HT1080 (cell line): Measurements from ENCODE around the gene KRTAP4-9. TPM values are rescaled to one million over a fixed set of nuclear protein-coding genes. Genes with fewer than 3 reads are reported as not detected.
"Not testable (repeated sequence)": the region's sequence is repeated elsewhere in the genome, so short reads cannot be mapped to it uniquely, and the experiment has no call there.

Experiments
- DNase-seq: peaks from one replicate; pipeline ENCODE4 v3.0.0-alpha.2; 2015; ENCODE audit warnings: low read depth
- polyA plus RNA-seq, 2 experiments: library from polyadenylated mRNA; depleted of rRNA; stranded (reverse); fragments of >200 nt; gene quantifications; 2 replicates each; pipeline ENCODE4 v1.2.3, GENCODE V29; 2015
- total RNA-seq: library from RNA; depleted of rRNA; stranded (reverse); fragments of >200 nt; shearing (Covaris generic); gene quantifications from 2 replicates; pipeline ENCODE4 v1.2.3, GENCODE V29; 2014; rRNA removed

KRTAP4-9 gene
- total RNA-seq: 0.29 and 0.57 TPM in 2 replicates
- 0.37 and 1.3 TPM in 2 replicates for polyA plus RNA-seq (2015; cell fraction: cytosol; rRNA removed)
- polyA plus RNA-seq (2015; cell fraction: nucleus; rRNA removed): 0.45 and 0.66 TPM in 2 replicates

GRCh38 chr17:41105347-41105746, at the start of gene KRTAP4-9:
KRTAP4-9 (plus strand) TSS chr17:41105389; CDS start chr17:41105389, 0 bp downstream.
- DNase-seq: not testable (repeated sequence)

GRCh38 chr17:41057547-41057946, 47.6 kb upstream of the KRTAP4-9 start:
- DNase-seq: no peak

GRCh38 chr17:41058741-41059140, 46.4 kb upstream of the KRTAP4-9 start:
- DNase-seq: no peak

GRCh38 chr17:41059276-41060051, 45.7 kb upstream of the KRTAP4-9 start:
- DNase-seq: peak; percentile 86

DNA sequence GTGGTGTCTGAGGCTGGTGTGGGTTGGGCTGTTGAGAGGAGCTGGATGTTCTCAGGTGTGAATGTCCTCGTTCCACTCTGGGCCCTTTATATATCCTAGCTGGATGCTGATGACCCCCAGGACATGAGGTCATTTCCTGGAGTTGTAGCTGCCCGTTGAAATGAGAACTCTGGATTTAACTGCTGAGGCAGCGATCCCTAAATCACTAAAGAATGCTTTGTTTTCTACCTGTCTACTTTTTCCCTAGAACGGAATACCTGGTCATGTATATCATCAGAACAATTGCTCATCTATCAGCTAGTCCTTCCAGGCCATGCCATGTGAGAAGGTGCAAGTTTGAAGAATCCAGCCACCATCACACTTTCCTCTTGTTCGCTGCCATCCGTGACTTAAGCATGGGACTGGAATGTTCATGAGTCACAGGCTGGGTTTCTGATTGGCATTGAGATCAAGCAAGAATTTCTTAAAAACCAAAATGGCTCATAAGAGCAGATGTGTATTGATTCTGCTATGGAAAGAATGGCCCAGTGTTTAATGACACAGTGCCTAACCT, 45.1 kb upstream of the KRTAP4-9 start, which contains the start of gene KRTAP2-3:
TSS of gene KRTAP2-3 (minus strand) at position 63 of the 553 bp plus-strand sequence. CDS start 64 bp downstream, outside the sequence.
- DNase-seq: peak; percentile 86

- DNase-seq: peak; percentile 80
These were observed 43.2 kb upstream of the KRTAP4-9 start for GRCh38 chr17:41061964-41062363.

DNA sequence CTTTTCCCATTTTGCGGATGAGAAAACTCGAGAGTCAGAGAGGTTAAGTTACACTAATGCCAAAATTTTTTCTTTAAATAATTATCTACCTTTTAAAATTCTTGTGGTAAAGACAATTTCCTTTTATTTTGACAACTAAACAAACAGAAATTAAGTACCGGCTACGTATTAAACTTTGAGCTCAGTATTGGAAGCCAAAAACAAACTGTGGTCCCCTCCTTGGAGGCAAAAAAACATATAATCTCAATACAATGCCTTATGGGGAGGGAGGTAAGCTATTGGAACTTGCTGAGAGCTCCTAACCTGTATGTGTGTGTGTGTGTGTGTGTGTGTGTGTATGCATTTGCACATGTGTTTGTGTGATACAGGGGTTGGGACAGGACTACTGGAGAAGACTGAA, 41.7 kb upstream of the KRTAP4-9 start:
- no peak for DNase-seq

DNA sequence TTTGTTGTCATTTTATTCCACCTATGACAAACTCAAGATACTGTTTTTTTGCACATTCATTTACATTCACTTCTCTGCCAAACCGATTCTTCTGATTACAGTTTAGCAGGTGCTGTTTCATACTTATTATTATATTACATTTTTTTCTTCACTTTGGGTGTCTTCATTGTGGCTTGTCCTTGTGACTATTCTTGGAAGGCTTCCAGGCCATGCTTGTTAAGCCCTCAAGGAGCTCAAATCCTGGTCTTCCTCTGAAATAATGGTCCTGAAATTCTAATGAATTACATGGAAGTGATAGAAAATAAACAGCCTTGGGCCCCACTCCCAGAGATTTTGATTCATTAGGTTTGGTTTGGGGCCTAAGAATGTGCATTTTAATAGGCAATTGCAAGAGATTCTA, 40.9 kb upstream of the KRTAP4-9 start:
- DNase-seq: no peak

- not testable (repeated sequence) for DNase-seq
These were observed 40.0 kb upstream of the KRTAP4-9 start for GRCh38 chr17:41065016-41065689.

DNA sequence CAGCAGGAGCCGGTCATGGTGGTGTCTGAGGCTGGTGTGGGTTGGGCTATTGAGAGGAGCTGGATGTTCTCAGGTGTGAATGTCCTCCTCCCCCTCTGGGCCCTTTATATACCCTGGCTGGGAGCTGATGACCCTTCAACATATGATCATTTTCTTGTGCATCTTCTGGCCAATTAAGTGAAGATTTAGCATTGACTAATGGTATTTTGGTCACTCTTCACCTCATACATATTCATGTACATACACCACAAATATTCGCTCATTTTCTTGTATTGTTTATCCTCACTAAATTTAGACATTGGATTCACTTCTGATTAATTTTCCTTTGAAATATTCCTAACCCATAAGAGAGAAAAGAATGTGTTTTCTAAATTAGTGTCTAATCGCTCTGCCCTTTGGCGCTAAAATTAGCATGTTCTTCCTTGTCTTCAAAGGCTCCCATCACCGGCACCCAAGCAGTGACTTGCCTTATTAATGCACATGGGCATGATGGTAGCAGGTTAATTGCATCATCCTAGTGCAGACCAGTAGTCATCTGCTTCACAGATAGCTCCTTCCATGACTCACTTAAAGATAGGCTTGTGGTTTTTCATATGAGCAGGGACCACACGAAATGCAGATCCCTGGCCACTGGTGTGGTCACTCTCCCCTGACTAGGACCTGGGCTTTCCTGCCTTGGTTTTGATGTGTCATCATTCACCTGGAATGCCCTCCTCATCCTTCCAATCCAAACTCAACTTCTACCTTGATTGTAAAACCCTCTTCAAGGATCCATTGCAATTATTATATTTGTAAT, 39.2 kb upstream of the KRTAP4-9 start, which contains the start of gene KRTAP2-4:
TSS of gene KRTAP2-4 (minus strand) at position 51 of the 796 bp plus-strand sequence. CDS start at position 17, 34 bp downstream.
- DNase-seq: peak; percentile 95

GRCh38 chr17:41067281-41067680, 37.9 kb upstream of the KRTAP4-9 start:
- DNase-seq: no peak

- DNase-seq: no peak
These were observed 36.2 kb upstream of the KRTAP4-9 start for GRCh38 chr17:41069031-41069430.

DNA sequence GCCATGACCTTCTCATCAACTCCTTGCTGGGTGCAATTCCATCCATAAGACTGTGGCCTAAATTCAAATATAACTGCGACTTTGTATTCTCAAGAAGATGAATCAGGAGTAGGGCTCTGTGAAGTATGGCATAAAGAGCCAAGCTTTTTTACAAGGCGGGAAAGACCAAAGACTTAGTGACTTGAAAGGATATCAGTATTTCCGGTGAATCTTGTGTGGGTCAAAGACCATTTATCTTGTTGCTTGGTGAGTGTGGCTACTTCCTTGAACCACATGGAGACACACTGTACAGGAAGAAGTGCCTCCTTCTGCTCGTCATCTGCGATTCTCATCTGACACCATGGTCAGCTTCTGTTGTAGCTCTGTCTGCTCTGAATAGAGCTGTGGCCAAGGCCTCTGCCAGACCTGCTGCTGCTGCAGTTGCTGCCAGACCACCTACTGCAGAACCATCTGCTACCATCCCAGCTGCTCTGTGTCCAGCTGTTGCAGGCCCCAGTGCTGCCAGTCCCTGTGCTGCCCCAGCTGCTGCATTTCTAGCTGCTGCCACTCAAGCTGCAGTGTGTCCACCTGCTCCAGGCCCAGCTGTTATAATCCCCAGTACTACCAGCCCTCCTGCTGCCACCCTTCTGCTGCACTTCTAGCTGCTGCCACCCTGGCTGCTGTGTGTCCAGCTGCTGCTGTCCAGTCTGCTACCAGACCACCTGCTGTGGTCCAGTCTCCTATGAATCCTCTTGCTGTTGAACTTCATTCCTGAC, 33.4 kb upstream of the KRTAP4-9 start:
- no peak for DNase-seq

DNA sequence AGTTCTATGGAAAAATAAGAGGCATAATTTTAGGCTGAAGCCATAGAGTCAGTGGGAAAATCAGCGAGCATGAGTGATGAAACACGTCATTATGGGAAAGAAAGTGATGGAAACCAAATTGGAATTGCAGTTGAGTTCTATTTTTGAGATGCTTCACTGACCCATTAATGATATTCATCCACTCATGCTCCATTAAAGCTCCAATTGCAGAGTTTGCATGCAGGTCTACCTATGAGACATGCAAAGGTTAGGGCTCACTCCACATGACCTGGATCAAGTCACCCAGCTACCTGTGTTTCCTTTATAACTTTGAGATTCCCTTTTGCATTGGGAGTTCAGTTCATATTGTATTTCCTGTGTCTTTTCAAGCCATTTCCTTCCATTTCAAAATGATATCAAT, 31.5 kb upstream of the KRTAP4-9 start:
- no peak for DNase-seq

- DNase-seq: no peak
These were observed 28.4 kb upstream of the KRTAP4-9 start for GRCh38 chr17:41076788-41077187.

DNA sequence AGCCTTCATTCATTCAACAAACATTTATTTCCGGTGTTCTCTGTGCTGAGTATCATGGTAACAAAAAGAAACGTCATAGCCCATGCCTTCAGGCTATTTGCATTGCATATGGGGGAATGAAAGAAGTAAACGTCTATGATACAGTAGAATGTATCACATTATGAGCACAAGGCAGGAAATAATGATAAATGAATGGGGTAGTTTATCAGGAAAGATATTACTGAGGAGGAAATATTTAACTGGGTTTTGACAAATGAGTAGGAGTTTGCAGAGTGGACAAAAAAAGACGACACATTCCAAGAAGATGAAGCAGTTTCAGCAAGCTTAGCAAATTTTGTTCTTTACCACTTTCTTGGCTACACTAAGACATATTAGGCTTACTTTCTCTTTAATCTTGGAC, 22.6 kb upstream of the KRTAP4-9 start:
- DNase-seq: peak; percentile 44

DNA sequence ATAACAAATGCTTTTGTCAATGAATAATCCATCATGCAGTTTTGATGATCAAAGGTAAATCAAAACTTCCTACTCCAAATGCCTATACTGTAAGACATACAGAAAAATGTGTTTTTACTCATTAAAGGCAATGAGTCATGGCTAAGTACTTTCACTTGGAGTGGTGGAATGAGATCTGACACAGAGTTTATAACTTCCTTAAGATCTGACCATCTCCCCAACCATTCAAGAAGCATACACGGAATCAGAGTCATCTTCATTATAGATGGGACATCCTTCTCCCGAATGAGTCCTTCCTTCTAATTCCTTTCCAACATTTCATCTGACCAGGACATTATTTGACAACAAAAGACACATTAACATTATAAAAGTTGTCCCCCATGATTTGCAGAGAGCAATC, 21.8 kb upstream of the KRTAP4-9 start:
- DNase-seq: peak; percentile 82

DNA sequence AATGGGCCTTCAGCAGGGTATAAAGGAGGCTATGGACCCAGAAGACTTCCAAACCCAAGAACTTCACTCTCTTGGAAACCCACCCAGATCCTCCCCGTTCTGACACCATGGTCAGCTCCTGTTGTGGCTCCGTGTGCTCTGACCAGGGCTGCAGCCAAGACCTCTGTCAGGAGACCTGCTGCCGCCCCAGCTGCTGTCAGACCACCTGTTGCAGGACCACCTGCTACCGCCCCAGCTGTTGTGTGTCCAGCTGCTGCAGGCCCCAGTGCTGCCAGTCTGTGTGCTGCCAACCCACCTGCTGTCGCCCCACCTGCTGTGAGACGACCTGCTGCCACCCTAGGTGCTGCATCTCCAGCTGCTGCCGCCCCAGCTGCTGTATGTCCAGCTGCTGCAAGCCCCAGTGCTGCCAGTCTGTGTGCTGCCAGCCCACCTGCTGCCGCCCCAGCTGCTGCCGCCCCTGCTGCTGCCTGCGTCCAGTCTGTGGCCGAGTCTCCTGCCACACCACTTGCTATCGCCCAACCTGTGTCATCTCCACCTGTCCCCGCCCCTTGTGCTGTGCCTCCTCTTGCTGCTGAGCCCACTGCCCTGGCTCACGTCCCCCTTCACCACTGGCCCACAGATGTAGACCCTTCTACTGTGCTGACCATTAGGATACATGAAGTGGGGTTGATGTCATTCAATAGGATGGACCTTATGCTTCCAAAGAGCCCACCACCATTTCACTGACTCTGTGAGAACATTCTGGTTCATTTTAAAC, 20.9 kb upstream of the KRTAP4-9 start, which contains the start of gene KRTAP4-7:
TSS of gene KRTAP4-7 (plus strand) at position 51 of the 757 bp plus-strand sequence. CDS start at position 108, 57 bp downstream.
- not testable (repeated sequence) for DNase-seq

DNA sequence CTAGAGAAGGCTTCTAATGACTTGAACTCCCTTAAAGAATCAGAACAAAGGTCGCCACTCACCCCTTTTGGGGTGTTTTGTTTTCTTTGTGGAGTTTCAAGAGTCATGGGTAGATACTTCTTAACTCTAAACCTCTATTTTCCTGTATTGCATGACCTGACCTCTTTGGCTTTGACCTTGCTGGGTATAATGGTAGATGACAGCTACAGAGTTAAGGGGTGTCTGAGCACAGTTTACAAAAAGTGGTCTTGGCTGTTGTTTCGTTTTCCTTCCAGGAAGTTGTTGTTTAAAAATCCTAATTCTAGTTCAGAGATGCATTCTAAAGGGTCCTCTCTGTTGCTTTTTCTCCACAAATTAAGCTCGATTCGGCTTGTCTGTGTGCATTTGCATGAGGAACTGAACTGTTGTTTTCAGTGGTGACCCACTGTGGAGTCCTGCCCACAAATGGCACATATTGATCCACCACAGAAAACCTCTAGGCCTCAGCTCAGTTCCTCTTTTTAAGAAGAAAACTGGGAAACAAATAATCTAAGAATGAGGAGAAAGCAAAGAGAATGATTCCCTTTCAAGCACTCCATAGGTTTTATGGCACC, 16.3 kb upstream of the KRTAP4-9 start:
- not testable (repeated sequence) for DNase-seq
